HEK293 (cell line): Measurements from ENCODE around the gene PCDHB8.
"Not testable (repeated sequence)": the region's sequence is repeated elsewhere in the genome, so short reads cannot be mapped to it uniquely, and the experiment has no call there.

Experiments
- CTCF ChIA-PET: fragments of 350-600 bp; formaldehyde crosslinking; extraction: SDS; loops from one replicate; lab custom pipeline; 2021; ENCODE audit warnings: antibody characterized with exemption; lab: Yijun Ruan, JAX
- POLR2A ChIA-PET: fragments of 300-600 bp; formaldehyde crosslinking; extraction: SDS; loops from one replicate; lab custom pipeline; 2020; ENCODE audit warnings: antibody characterized with exemption, inconsistent platforms; lab: Yijun Ruan, JAX
- H3K27ac ChIP-seq: fragments of 200-500 bp; sonication (Bioruptor generic); 2 replicates; pipeline ENCODE4 v1.5.1; 2014; ENCODE audit warnings: low read depth, low read length, control low read depth, inconsistent platforms; ENCODE audit errors: extremely low read depth
- H3K36me3 ChIP-seq, 2 experiments: fragments of 200-500 bp in 1 of 2; sonication (Bioruptor generic) in 1 of 2; 1 replicate in 1 of 2; 2 replicates in 1 of 2; pipeline ENCODE4 v1.5.1; 2014 to 2017; ENCODE audit warnings: inconsistent platforms in 2 of 2, low read length in 2 of 2; ENCODE audit not compliant: control insufficient read depth in 2 of 2, insufficient read depth in 1 of 2
- H3K4me1 ChIP-seq: fragments of 200-500 bp; sonication (Bioruptor generic); 2 replicates; pipeline ENCODE4 v1.5.1; 2014; ENCODE audit warnings: mild to moderate bottlenecking, low read length, inconsistent platforms; ENCODE audit not compliant: control insufficient read depth, insufficient read depth
- H3K4me3 ChIP-seq: 2 replicates; pipeline ENCODE4 v1.5.1; 2011; ENCODE audit warnings: low read depth, mild to moderate bottlenecking, control low read depth, low read length, moderate library complexity
- H3K9me3 ChIP-seq: fragments of 200-500 bp; sonication (Bioruptor generic); 2 replicates; pipeline ENCODE4 v1.5.1; 2014; ENCODE audit warnings: low read depth, low read length, inconsistent platforms; ENCODE audit not compliant: control insufficient read depth, insufficient read depth
- EGR2 ChIP-seq: fragments of 450-650 bp; formaldehyde crosslinking; IDR thresholded peaks from 2 replicates; pipeline ENCODE4 v1.5.1; 2016; ENCODE audit warnings: low read depth, missing biosample characterization, missing genetic modification characterization
- ZBTB17 ChIP-seq: fragments of 450-650 bp; formaldehyde crosslinking; IDR thresholded peaks from 2 replicates; pipeline ENCODE4 v1.5.1; 2016; ENCODE audit warnings: missing biosample characterization, missing genetic modification characterization
- ZBTB21 ChIP-seq: fragments of 450-650 bp; formaldehyde crosslinking; IDR thresholded peaks from 2 replicates; pipeline ENCODE4 v1.5.1; 2017; ENCODE audit warnings: missing biosample characterization, missing genetic modification characterization
- ZBTB7A ChIP-seq: fragments of 450-650 bp; formaldehyde crosslinking; IDR thresholded peaks from 2 replicates; pipeline ENCODE4 v1.5.1; 2016; ENCODE audit warnings: low read depth, missing biosample characterization, missing genetic modification characterization
- ZBTB8A ChIP-seq: fragments of 450-650 bp; formaldehyde crosslinking; IDR thresholded peaks from 2 replicates; pipeline ENCODE4 v1.5.1; 2016; ENCODE audit warnings: missing biosample characterization, missing genetic modification characterization
- ZNF221 ChIP-seq: fragments of 450-650 bp; formaldehyde crosslinking; IDR thresholded peaks from 2 replicates; pipeline ENCODE4 v1.5.1; 2017; ENCODE audit warnings: missing biosample characterization, missing genetic modification characterization, borderline replicate concordance
- ZNF23 ChIP-seq: fragments of 450-650 bp; formaldehyde crosslinking; IDR thresholded peaks from 2 replicates; pipeline ENCODE4 v1.5.1; 2016; ENCODE audit warnings: missing biosample characterization, missing genetic modification characterization, borderline replicate concordance
- ZNF548 ChIP-seq: fragments of 450-650 bp; formaldehyde crosslinking; IDR thresholded peaks from 2 replicates; pipeline ENCODE4 v1.5.1; 2016; ENCODE audit warnings: missing biosample characterization, missing genetic modification characterization
- ZNF610 ChIP-seq: fragments of 450-650 bp; formaldehyde crosslinking; IDR thresholded peaks from 2 replicates; pipeline ENCODE4 v1.5.1; 2016; ENCODE audit warnings: missing biosample characterization, missing genetic modification characterization, borderline replicate concordance
- ZNF654 ChIP-seq: fragments of 450-650 bp; formaldehyde crosslinking; IDR thresholded peaks from 2 replicates; pipeline ENCODE4 v1.5.1; 2016; ENCODE audit warnings: low read depth, missing biosample characterization, missing genetic modification characterization
- ZNF677 ChIP-seq: fragments of 450-650 bp; IDR thresholded peaks from 2 replicates; pipeline ENCODE4 v1.5.0; 2018; ENCODE audit warnings: missing biosample characterization, mild to moderate bottlenecking, missing genetic modification characterization, moderate library complexity
- ZNF777 ChIP-seq: fragments of 450-650 bp; formaldehyde crosslinking; IDR thresholded peaks from 2 replicates; pipeline ENCODE4 v1.5.1; 2017; ENCODE audit warnings: missing biosample characterization, missing genetic modification characterization, borderline replicate concordance
- TF ChIP-seq, protein P1 (sequence below): fragments of 450-650 bp; formaldehyde crosslinking; IDR thresholded peaks from 2 replicates; pipeline ENCODE4 v1.5.1; 2016; ENCODE audit warnings: missing biosample characterization, missing genetic modification characterization
- TF ChIP-seq, protein P2 (sequence below): fragments of 450-650 bp; formaldehyde crosslinking; IDR thresholded peaks from 2 replicates; pipeline ENCODE4 v1.5.1; 2016; ENCODE audit warnings: missing biosample characterization, missing genetic modification characterization, borderline replicate concordance
- TF ChIP-seq, protein P3 (sequence below): fragments of 450-650 bp; formaldehyde crosslinking; IDR thresholded peaks from 2 replicates; pipeline ENCODE4 v1.5.1; 2016; ENCODE audit warnings: missing biosample characterization, missing genetic modification characterization

The PCDHB8 gene

DNA sequence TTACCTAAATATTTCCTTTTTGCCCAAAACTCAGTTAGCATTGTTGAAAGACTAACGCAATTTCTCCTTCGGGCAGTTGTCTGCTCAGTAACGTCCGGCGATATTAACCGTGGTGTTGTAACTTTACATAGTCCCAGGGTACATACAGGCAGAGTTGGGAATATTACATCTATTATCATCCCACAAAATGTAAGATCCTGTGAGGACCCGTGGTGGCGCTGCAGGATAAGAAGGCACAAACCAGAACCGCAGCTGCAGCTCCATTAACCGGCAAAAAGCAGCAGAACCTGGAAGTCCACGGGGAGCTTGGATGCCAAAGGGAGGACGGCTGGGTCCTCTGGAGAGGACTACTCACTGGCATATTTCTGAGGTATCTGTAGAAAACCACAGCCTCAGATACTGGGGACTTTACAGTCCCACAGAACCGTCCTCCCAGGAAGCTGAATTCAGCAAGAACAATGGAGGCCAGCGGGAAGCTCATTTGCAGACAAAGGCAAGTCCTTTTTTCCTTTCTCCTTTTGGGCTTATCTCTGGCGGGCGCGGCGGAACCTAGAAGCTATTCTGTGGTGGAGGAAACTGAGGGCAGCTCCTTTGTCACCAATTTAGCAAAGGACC, at the start of gene PCDHB8:
Gene PCDHB8, plus strand, starts transcription at position 214 of the 615 bp plus-strand sequence. Its CDS starts 245 bp downstream, at position 459.
- CTCF ChIA-PET: interaction anchor here (0.9 to 1.8 kb wide), 4 partner anchors 9 to 386 kb away, joined by 3 to 11 read pairs (median 4); partner anchors contain the start of gene PCDHB9
- TF ChIP-seq ZNF654 (tag by site-specific recombination): peak; percentile 6; the same call in 1 of the 2 replicates
- H3K27ac ChIP-seq, H3K4me3 ChIP-seq, H3K4me1 ChIP-seq, H3K9me3 ChIP-seq, H3K36me3 ChIP-seq, POLR2A ChIA-PET: not testable (repeated sequence)

DNA sequence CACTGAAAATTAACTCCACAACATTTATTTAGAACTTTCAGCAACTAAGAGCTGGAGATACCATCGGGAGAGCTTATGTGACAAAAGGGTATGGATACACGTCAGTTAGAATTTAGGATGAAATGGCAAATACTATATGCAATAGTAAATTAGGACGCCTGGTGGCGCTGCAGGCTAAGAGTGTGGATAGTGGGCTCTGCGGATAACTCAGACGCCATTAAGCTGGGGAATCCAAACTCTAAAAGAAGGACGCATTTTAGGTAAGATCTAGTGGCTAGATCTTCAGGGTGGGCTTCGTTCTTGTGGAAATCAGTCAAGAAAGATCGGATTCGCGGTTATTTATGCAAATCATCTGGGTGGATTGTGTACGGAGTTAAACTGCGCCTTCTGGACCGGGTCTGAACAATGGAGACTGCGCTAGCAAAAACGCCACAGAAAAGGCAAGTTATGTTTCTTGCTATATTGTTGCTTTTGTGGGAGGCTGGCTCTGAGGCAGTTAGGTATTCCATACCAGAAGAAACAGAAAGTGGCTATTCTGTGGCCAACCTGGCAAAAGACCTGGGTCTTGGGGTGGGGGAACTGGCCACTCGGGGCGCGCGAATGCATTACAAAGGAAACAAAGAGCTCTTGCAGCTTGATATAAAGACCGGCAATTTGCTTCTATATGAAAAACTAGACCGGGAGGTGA, 42.4 kb upstream of the PCDHB8 start, which contains the start of gene PCDHB5:
Gene PCDHB5, plus strand, starts transcription at position 177 of the 688 bp plus-strand sequence. Its CDS starts 229 bp downstream, at position 406.
- peak; percentile 21 for TF ChIP-seq ZNF654 (tag by site-specific recombination)
- TF ChIP-seq ZNF548: no peak
- TF ChIP-seq, protein P1, sequence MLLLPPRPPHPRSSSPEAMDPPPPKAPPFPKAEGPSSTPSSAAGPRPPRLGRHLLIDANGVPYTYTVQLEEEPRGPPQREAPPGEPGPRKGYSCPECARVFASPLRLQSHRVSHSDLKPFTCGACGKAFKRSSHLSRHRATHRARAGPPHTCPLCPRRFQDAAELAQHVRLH (tag by site-specific recombination): no peak
- no peak for TF ChIP-seq ZNF777
- TF ChIP-seq EGR2 (tag by site-specific recombination): no peak
- TF ChIP-seq ZNF221 (tag by site-specific recombination): no peak
- TF ChIP-seq, protein P2, sequence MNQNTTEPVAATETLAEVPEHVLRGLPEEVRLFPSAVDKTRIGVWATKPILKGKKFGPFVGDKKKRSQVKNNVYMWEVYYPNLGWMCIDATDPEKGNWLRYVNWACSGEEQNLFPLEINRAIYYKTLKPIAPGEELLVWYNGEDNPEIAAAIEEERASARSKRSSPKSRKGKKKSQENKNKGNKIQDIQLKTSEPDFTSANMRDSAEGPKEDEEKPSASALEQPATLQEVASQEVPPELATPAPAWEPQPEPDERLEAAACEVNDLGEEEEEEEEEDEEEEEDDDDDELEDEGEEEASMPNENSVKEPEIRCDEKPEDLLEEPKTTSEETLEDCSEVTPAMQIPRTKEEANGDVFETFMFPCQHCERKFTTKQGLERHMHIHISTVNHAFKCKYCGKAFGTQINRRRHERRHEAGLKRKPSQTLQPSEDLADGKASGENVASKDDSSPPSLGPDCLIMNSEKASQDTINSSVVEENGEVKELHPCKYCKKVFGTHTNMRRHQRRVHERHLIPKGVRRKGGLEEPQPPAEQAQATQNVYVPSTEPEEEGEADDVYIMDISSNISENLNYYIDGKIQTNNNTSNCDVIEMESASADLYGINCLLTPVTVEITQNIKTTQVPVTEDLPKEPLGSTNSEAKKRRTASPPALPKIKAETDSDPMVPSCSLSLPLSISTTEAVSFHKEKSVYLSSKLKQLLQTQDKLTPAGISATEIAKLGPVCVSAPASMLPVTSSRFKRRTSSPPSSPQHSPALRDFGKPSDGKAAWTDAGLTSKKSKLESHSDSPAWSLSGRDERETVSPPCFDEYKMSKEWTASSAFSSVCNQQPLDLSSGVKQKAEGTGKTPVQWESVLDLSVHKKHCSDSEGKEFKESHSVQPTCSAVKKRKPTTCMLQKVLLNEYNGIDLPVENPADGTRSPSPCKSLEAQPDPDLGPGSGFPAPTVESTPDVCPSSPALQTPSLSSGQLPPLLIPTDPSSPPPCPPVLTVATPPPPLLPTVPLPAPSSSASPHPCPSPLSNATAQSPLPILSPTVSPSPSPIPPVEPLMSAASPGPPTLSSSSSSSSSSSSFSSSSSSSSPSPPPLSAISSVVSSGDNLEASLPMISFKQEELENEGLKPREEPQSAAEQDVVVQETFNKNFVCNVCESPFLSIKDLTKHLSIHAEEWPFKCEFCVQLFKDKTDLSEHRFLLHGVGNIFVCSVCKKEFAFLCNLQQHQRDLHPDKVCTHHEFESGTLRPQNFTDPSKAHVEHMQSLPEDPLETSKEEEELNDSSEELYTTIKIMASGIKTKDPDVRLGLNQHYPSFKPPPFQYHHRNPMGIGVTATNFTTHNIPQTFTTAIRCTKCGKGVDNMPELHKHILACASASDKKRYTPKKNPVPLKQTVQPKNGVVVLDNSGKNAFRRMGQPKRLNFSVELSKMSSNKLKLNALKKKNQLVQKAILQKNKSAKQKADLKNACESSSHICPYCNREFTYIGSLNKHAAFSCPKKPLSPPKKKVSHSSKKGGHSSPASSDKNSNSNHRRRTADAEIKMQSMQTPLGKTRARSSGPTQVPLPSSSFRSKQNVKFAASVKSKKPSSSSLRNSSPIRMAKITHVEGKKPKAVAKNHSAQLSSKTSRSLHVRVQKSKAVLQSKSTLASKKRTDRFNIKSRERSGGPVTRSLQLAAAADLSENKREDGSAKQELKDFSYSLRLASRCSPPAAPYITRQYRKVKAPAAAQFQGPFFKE (tag by site-specific recombination): no peak
- no peak for TF ChIP-seq ZBTB8A (tag by site-specific recombination)
- TF ChIP-seq, all 188 proteins: peak for 1

DNA sequence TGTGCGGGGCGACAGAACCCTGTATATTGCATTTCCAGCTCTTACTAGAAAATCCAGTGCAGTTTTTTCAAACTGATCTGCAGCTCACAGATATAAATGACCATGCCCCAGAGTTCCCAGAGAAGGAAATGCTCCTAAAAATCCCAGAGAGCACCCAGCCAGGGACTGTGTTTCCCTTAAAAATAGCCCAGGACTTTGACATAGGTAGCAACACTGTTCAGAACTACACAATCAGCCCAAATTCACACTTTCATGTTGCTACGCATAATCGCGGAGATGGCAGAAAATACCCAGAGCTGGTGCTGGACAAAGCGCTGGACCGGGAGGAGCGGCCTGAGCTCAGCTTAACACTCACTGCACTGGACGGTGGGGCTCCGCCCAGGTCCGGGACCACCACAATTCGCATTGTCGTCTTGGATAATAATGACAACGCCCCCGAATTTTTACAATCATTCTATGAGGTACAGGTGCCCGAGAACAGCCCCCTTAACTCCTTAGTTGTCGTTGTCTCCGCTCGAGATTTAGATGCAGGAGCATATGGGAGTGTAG, 41.8 kb upstream of the PCDHB8 start:
- H3K27ac ChIP-seq: no peak overlapping the region
- POLR2A ChIA-PET: no interaction called here
- H3K36me3 ChIP-seq: no peaks in the 10 kb centered on the region
- H3K4me3 ChIP-seq: no peak overlapping the region
- CTCF ChIA-PET: interaction anchor here (0.5 to 1.6 kb wide), 6 partner anchors 12 to 71 kb away, joined by 3 to 5 read pairs (median 4); partner anchors contain the start of gene PCDHB2
- TF ChIP-seq ZNF677 (tag by site-specific recombination) (no peak), ZNF610 (tag by site-specific recombination) (no peak), ZNF23 (tag by site-specific recombination) (no peak), ZBTB17 (no peak), ZBTB7A (tag by site-specific recombination) (no peak), ZBTB21 (tag by site-specific recombination) (no peak)
- TF ChIP-seq, protein P3, sequence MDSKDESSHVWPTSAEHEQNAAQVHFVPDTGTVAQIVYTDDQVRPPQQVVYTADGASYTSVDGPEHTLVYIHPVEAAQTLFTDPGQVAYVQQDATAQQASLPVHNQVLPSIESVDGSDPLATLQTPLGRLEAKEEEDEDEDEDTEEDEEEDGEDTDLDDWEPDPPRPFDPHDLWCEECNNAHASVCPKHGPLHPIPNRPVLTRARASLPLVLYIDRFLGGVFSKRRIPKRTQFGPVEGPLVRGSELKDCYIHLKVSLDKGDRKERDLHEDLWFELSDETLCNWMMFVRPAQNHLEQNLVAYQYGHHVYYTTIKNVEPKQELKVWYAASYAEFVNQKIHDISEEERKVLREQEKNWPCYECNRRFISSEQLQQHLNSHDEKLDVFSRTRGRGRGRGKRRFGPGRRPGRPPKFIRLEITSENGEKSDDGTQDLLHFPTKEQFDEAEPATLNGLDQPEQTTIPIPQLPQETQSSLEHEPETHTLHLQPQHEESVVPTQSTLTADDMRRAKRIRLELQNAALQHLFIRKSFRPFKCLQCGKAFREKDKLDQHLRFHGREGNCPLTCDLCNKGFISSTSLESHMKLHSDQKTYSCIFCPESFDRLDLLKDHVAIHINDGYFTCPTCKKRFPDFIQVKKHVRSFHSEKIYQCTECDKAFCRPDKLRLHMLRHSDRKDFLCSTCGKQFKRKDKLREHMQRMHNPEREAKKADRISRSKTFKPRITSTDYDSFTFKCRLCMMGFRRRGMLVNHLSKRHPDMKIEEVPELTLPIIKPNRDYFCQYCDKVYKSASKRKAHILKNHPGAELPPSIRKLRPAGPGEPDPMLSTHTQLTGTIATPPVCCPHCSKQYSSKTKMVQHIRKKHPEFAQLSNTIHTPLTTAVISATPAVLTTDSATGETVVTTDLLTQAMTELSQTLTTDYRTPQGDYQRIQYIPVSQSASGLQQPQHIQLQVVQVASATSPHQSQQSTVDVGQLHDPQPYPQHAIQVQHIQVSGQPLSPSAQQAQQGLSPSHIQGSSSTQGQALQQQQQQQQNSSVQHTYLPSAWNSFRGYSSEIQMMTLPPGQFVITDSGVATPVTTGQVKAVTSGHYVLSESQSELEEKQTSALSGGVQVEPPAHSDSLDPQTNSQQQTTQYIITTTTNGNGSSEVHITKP (tag by site-specific recombination): no peak
- no peaks in the 10 kb centered on the region for H3K4me1 ChIP-seq
- no peaks in the 10 kb centered on the region; the same call in 1 of the 2 replicates for H3K9me3 ChIP-seq

More for the DNA sequence above, 42.4 kb upstream of the PCDHB8 start, which contains the start of gene PCDHB5:
- CTCF ChIA-PET: interaction anchor here (0.5 to 1.6 kb wide), 8 partner anchors 12 to 427 kb away, joined by 3 to 5 read pairs (median 3); partner anchors contain the start of gene PCDHB2
- Histone ChIP-seq H3K4me1 (no peaks in the 10 kb centered on the region), H3K36me3 (no peaks in the 10 kb centered on the region), H3K27ac (no peak within 1 kb of the TSS), H3K9me3 (no peaks in the 10 kb centered on the region; the same call in 1 of the 2 replicates), H3K4me3 (no peak within 1 kb of the TSS)
- POLR2A ChIA-PET: no interaction called here

DNA sequence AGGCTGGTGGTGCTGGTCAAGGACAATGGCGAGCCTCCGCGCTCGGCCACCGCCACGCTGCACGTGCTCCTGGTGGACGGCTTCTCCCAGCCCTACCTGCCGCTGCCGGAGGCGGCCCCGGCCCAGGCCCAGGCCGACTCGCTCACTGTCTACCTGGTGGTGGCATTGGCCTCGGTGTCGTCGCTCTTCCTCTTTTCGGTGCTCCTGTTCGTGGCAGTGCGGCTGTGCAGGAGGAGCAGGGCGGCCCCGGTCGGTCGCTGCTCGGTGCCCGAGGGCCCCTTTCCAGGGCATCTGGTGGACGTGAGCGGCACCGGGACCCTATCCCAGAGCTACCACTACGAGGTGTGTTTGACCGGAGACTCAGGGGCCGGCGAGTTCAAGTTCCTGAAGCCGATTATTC, 40.2 kb upstream of the PCDHB8 start:
- POLR2A ChIA-PET, H3K4me1 ChIP-seq, H3K27ac ChIP-seq, H3K36me3 ChIP-seq, H3K4me3 ChIP-seq, H3K9me3 ChIP-seq, CTCF ChIA-PET: not testable (repeated sequence)
